Keratinocyte (primary cell): ENCODE data around the gene SULT1B1. TPM values are rescaled to one million over a fixed set of nuclear protein-coding genes. Genes with fewer than 3 reads are reported as not detected.

Experiments used
- DNase-seq: peaks from one replicate; pipeline ENCODE4 v3.0.0-alpha.2; 2011; ENCODE audit warnings: low read depth, missing footprints, low spot score
- FAIRE-seq: peaks from 2 replicates; lab custom pipeline; 2011; peaks lifted over from hg19 to GRCh38; lab: Jason Lieb, UNC
- H2AFZ ChIP-seq: 2 replicates; pipeline ENCODE4 v1.6.0; 2012; ENCODE audit warnings: low read length, control low read depth, inconsistent platforms; ENCODE audit not compliant: control insufficient read depth
- H3K27ac ChIP-seq: 2 replicates; pipeline ENCODE4 v1.5.1; 2011; ENCODE audit warnings: low read length; ENCODE audit not compliant: control insufficient read depth, insufficient read depth
- H3K27me3 ChIP-seq: 3 replicates; pipeline ENCODE4 v1.6.0; 2011; ENCODE audit warnings: low read length; ENCODE audit not compliant: control insufficient read depth, insufficient read depth; ENCODE audit errors: extremely low read depth
- H3K36me3 ChIP-seq, 2 experiments: 2 replicates in 1 of 2; 3 replicates in 1 of 2; pipeline ENCODE4 v1.5.1; 2011; ENCODE audit warnings: low read length in 2 of 2, mild to moderate bottlenecking in 1 of 2; ENCODE audit not compliant: control insufficient read depth in 2 of 2, insufficient read depth in 2 of 2; ENCODE audit errors: extremely low read depth in 1 of 2
- H3K4me1 ChIP-seq: 3 replicates; pipeline ENCODE4 v1.5.1; 2011; ENCODE audit warnings: low read length; ENCODE audit not compliant: control insufficient read depth, insufficient read depth; ENCODE audit errors: extremely low read depth
- H3K4me2 ChIP-seq: 3 replicates; pipeline ENCODE4 v1.6.0; 2011; ENCODE audit warnings: low read depth, low read length; ENCODE audit not compliant: control insufficient read depth, insufficient read depth; ENCODE audit errors: extremely low read depth
- H3K4me3 ChIP-seq, 3 experiments: fragments of 200-600 bp in 1 of 3; sonication (generic) in 1 of 3; 2 replicates in 2 of 3; 3 replicates in 1 of 3; pipeline ENCODE4 v1.5.1; 2011 to 2016; ENCODE audit warnings: low read length in 3 of 3, mild to moderate bottlenecking in 3 of 3, control low read depth in 2 of 3, inconsistent platforms in 1 of 3, low read depth in 1 of 3, mixed read lengths in 1 of 3, mixed run types in 1 of 3, moderate library complexity in 1 of 3; ENCODE audit not compliant: control insufficient read depth in 2 of 3, insufficient read depth in 2 of 3; ENCODE audit errors: extremely low read depth in 1 of 3
- H3K79me2 ChIP-seq: 2 replicates; pipeline ENCODE4 v1.6.0; 2012; ENCODE audit warnings: low read length; ENCODE audit not compliant: control insufficient read depth, insufficient read depth
- H3K9ac ChIP-seq: 3 replicates; pipeline ENCODE4 v1.6.0; 2011; ENCODE audit warnings: low read length; ENCODE audit not compliant: control insufficient read depth, insufficient read depth; ENCODE audit errors: extremely low read depth
- H3K9me1 ChIP-seq: 3 replicates; pipeline ENCODE4 v1.6.0; 2011; ENCODE audit warnings: low read length; ENCODE audit not compliant: control insufficient read depth, insufficient read depth; ENCODE audit errors: extremely low read depth
- H3K9me3 ChIP-seq: 2 replicates; pipeline ENCODE4 v1.5.1; 2012; ENCODE audit warnings: low read depth, low read length; ENCODE audit not compliant: control insufficient read depth
- H4K20me1 ChIP-seq: 3 replicates; pipeline ENCODE4 v1.6.0; 2011; ENCODE audit warnings: low read length; ENCODE audit not compliant: control insufficient read depth, insufficient read depth; ENCODE audit errors: extremely low read depth
- EZH2 ChIP-seq: IDR thresholded peaks from one replicate; pipeline ENCODE4 v1.6.1; 2012; ENCODE audit warnings: inconsistent platforms, mild to moderate bottlenecking, low read length, moderate library complexity
- dilution Hi-C: fragments of 300-500 bp; cut with MboI; formaldehyde crosslinking; loops from one replicate; pipeline ENCODE4 v1.7.0; 2020; ENCODE audit warnings: low sequenced_read_pairs; ENCODE audit not compliant: extremely low pct_ligation_motif_present
- polyA plus RNA-seq, 5 experiments: library from polyadenylated mRNA; depleted of rRNA in 3 of 5; stranded (reverse) in 3 of 5; stranded (forward) in 1 of 5; unstranded in 1 of 5; fragments of >200 nt; gene quantifications; 1 replicate in 1 of 5; 2 replicates in 3 of 5; 3 replicates in 1 of 5; pipeline versions ENCODE4 v1.2.1 to v1.2.3, GENCODE V29; 2011 to 2012; ENCODE audit warnings: missing spikeins in 2 of 5, low read depth in 1 of 5, low replicate concordance in 1 of 5
- TF ChIP-seq, protein P1 (sequence below), 3 experiments: IDR thresholded peaks in 1 of 3; conservative IDR thresholded peaks in 1 of 3; optimal IDR thresholded peaks in 1 of 3; 2 replicates in 2 of 3; 3 replicates in 1 of 3; pipeline versions ENCODE3 to v1.5.1; 2011; ENCODE audit warnings: low read length in 3 of 3, mild to moderate bottlenecking in 3 of 3, moderate library complexity in 2 of 3, control low read depth in 1 of 3, inconsistent platforms in 1 of 3; ENCODE audit not compliant: insufficient read depth in 2 of 3; ENCODE audit errors: extremely low read depth in 1 of 3

Gene SULT1B1
- polyA plus RNA-seq, 1 donor (not counting 4 experiments of a cell fraction or from before 2014, with no cell fraction given) = 0.39 TPM

DNA sequence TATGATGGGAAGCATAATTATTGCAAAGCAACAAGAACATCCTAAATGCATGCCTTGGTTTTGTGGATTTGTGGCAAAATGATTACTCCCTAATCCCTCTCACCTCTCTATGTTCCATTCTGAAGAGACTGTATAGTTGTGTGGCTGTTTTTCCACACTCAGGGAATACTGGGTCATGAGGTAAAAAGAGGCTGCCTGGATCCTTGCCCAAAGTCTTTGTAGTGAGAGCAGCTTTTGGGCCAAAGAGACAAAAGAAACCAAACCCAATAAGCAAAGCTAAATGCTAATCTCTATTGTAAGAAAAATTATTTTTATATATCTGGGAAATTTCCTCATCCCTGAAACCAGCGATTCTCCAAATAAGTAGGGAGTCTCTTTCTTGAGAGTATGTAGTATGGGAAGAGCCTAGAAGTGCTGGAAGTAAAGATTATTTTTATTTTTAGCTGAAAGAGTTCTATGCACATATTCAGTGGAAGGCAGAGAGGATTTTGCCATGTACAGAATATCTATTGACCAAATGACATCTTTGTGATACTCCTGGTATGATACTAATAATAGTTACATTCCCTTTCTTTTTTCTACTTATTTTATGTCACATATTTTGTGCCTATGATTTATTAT lies 24.9 kb upstream of the SULT1B1 start:
- H3K4me2 ChIP-seq = no peak overlapping the region
- peaks cover 8% of the 10 kb centered on the region for H3K9me3 ChIP-seq
- FAIRE-seq (no peak), DNase-seq (no peak)
- no peaks in the 10 kb centered on the region for H3K9me1 ChIP-seq
- no peaks in the 10 kb centered on the region for H3K27me3 ChIP-seq
- no peaks in the 10 kb centered on the region for H4K20me1 ChIP-seq
- peaks cover 9% of the 10 kb centered on the region for H3K4me1 ChIP-seq
- H3K27ac ChIP-seq = no peak overlapping the region
- no peak overlapping the region for H3K9ac ChIP-seq
- no peak for TF ChIP-seq EZH2
- TF ChIP-seq, protein P1, sequence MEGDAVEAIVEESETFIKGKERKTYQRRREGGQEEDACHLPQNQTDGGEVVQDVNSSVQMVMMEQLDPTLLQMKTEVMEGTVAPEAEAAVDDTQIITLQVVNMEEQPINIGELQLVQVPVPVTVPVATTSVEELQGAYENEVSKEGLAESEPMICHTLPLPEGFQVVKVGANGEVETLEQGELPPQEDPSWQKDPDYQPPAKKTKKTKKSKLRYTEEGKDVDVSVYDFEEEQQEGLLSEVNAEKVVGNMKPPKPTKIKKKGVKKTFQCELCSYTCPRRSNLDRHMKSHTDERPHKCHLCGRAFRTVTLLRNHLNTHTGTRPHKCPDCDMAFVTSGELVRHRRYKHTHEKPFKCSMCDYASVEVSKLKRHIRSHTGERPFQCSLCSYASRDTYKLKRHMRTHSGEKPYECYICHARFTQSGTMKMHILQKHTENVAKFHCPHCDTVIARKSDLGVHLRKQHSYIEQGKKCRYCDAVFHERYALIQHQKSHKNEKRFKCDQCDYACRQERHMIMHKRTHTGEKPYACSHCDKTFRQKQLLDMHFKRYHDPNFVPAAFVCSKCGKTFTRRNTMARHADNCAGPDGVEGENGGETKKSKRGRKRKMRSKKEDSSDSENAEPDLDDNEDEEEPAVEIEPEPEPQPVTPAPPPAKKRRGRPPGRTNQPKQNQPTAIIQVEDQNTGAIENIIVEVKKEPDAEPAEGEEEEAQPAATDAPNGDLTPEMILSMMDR (optimal IDR thresholded peaks at IDR 0.05 in 1 of 3, IDR thresholded peaks at IDR 0.05 in 1 of 3, conservative IDR thresholded peaks at IDR 0.05 in 1 of 3; ENCODE audit: extremely low read depth in 1 of 3, insufficient read depth in 2 of 3, low read length in 3 of 3) = no peak
- dilution Hi-C loops = no loop called here
- no peak overlapping the region for H3K4me3 ChIP-seq
- H3K36me3 ChIP-seq = no peaks in the 10 kb centered on the region
- H3K79me2 ChIP-seq = no peaks in the 10 kb centered on the region
- peak overlapping the region; percentile 4 for H2AFZ ChIP-seq

DNA sequence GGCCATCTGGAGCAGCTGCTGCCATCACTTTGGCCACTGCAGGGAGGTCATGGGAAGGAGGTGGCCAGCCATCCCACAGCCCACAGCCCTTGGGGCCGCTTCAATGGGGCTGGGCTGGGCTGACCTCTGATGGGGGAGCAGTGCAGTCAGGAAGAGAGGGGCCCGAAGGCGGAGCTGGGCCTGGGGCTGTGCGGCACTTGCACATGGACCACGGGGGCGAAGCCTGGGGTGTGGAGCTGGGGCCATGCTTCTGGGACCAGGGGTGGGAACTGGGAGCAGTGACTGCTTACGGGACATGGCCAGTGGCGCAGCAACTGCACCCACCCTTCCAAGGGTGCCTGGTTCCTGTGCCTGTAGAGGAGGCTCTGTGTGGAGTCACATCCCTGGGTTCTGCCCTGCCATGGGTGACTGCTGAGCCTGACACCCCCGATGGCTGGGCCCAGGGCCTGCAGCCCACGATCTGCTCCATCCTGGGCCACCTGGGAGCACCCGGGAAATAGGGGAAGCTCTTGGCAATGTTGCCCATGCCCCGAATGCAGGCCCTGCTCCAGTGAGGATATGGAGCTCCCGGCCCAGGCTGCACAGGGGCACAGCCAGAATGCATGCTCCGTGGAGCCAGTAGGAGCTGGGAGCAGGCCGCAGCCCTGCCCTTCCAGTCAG lies 22.4 kb upstream of the SULT1B1 start:
- no peaks in the 10 kb centered on the region for H3K9me1 ChIP-seq
- H3K27me3 ChIP-seq = no peaks in the 10 kb centered on the region
- no peaks in the 10 kb centered on the region for H3K79me2 ChIP-seq
- DNase-seq = no peak
- no peaks in the 10 kb centered on the region for H3K36me3 ChIP-seq
- TF ChIP-seq, protein P1 (optimal IDR thresholded peaks at IDR 0.05 in 1 of 3, IDR thresholded peaks at IDR 0.05 in 1 of 3, conservative IDR thresholded peaks at IDR 0.05 in 1 of 3; ENCODE audit: extremely low read depth in 1 of 3, insufficient read depth in 2 of 3, low read length in 3 of 3) = no peak
- TF ChIP-seq EZH2 = no peak
- no peak overlapping the region for H3K9ac ChIP-seq
- no peak overlapping the region for H2AFZ ChIP-seq
- no peak for FAIRE-seq
- H4K20me1 ChIP-seq = no peaks in the 10 kb centered on the region
- H3K4me3 ChIP-seq = no peak overlapping the region
- no peak overlapping the region for H3K27ac ChIP-seq
- H3K4me2 ChIP-seq = no peak overlapping the region
- dilution Hi-C loops = no loop called here
- peaks cover 8% of the 10 kb centered on the region for H3K9me3 ChIP-seq
- H3K4me1 ChIP-seq = peaks cover 5% of the 10 kb centered on the region
